Subcutaneous preadipocyte (primary cell): ENCODE data around the gene PDXK. TPM values are rescaled to one million over a fixed set of nuclear protein-coding genes. Genes with fewer than 3 reads are reported as not detected.

ENCODE experiments used
- small RNA-seq: library from RNA; depleted of rRNA; stranded (forward); fragments of <200 nt; gene quantifications from one replicate; pipeline ENCODE3, GENCODE V24; 2012
- total RNA-seq: library from RNA; depleted of rRNA; stranded (reverse); fragments of >200 nt; gene quantifications from 2 replicates; pipeline ENCODE4 v1.2.3, GENCODE V29; 2012

PDXK gene
- total RNA-seq = 52.5 and 58.8 TPM in 2 replicates

GRCh38 chr21:43718872-43719747 is at the start of gene PDXK:
Gene PDXK, plus strand, starts transcription at chr21:43719129. Its CDS starts 166 bp downstream, at chr21:43719295.

GRCh38 chr21:43775795-43776430 is 57.0 kb downstream of the PDXK start, which contains the start of gene CSTB:
Gene CSTB, minus strand, starts transcription at chr21:43776308. Its CDS starts 39 bp downstream, at chr21:43776269.

GRCh38 chr21:43789276-43790009 is 70.5 kb downstream of the PDXK start, which contains the start of gene RRP1:
Gene RRP1, plus strand, starts transcription at chr21:43789577. Its CDS starts 53 bp downstream, at chr21:43789630.

Small RNA genes lying within 50 kb of the gene (small RNA-seq; reads per million reads assigned to genes)
- not detected for gene AP001052.1

Other genes with a start within 250 kb of the PDXK start
- gene HSF2BP, start 59.6 kb upstream of the PDXK start, total RNA-seq = 0.20 and 0.73 TPM in 2 replicates
- gene RRP1B, start 59.6 kb upstream of the PDXK start, total RNA-seq = 25.0 and 45.7 TPM in 2 replicates
- gene CSTB, start 57.2 kb downstream of the PDXK start, total RNA-seq = 23.5 and 28.3 TPM in 2 replicates
- 24.3 and 30.3 TPM in 2 replicates for gene RRP1, start 70.4 kb downstream of the PDXK start, total RNA-seq
- gene AGPAT3, start 146.1 kb downstream of the PDXK start, total RNA-seq = 25.4 and 34.2 TPM in 2 replicates